Ectodermal cell (in vitro differentiated cells): Measurements from ENCODE around the gene SDHAF3.
"Not testable (repeated sequence)": the region's sequence is repeated elsewhere in the genome, so short reads cannot be mapped to it uniquely, and the experiment has no call there.

Experiments used
- H3K27ac ChIP-seq: 2 replicates; pipeline ENCODE4 v1.7.0; 2013; ENCODE audit warnings: mild to moderate bottlenecking, low read depth, low read length; ENCODE audit not compliant: insufficient read depth, poor library complexity, severe bottlenecking
- H3K27me3 ChIP-seq: 2 replicates; pipeline ENCODE4 v1.7.0; 2013; ENCODE audit warnings: mild to moderate bottlenecking, low read length; ENCODE audit not compliant: insufficient read depth, control insufficient read depth, poor library complexity, severe bottlenecking
- H3K36me3 ChIP-seq: one replicate; pipeline ENCODE4 v1.7.0; 2013; ENCODE audit warnings: low read length; ENCODE audit not compliant: control insufficient read depth, insufficient read depth
- H3K4me1 ChIP-seq: one replicate; pipeline ENCODE4 v1.7.0; 2013; ENCODE audit warnings: low read length; ENCODE audit not compliant: control insufficient read depth, insufficient read depth
- H3K4me3 ChIP-seq: 2 replicates; pipeline ENCODE4 v1.7.0; 2013; ENCODE audit warnings: low read depth, low read length, control low read depth; ENCODE audit not compliant: insufficient read depth
- H3K9me3 ChIP-seq: 2 replicates; pipeline ENCODE4 v1.7.0; 2013; ENCODE audit warnings: mild to moderate bottlenecking, low read length, moderate library complexity; ENCODE audit not compliant: control insufficient read depth
- WGBS, 2 experiments: methylation state at CpG; one replicate each; pipeline ENCODE4 v1.1.7; 2013; ENCODE audit warnings: missing lambda C conversion rate in 2 of 2; 5-methylcytosine and 5-hydroxymethylcytosine counted together

SDHAF3 gene

DNA sequence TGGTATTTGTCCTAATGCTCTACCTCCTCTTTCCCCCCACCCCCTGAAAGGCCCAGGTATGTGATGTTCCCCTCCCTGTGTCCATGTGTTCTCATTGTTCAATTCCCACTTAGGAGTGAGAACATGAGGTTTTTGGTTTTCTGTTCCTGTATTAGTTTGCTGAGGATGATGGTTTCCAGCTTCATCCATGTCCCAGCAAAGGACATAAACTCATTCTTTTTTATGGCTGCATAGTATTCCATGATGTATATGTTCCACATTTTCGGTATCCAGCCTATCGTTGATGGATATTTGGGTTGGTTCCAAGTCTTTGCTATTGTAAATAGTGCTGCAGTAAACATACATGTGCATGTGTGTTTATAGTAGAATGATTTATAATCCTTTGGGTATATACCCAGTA, 5.6 kb downstream of the SDHAF3 start:
- not testable (repeated sequence) for H3K36me3 ChIP-seq, H3K27me3 ChIP-seq, H3K4me3 ChIP-seq, H3K9me3 ChIP-seq, H3K27ac ChIP-seq
- peaks cover 14% of the 10 kb centered on the region for H3K4me1 ChIP-seq
- WGBS, 2 experiments: 80 to 83% methylated on average over 2 of the region's 2 CpGs

DNA sequence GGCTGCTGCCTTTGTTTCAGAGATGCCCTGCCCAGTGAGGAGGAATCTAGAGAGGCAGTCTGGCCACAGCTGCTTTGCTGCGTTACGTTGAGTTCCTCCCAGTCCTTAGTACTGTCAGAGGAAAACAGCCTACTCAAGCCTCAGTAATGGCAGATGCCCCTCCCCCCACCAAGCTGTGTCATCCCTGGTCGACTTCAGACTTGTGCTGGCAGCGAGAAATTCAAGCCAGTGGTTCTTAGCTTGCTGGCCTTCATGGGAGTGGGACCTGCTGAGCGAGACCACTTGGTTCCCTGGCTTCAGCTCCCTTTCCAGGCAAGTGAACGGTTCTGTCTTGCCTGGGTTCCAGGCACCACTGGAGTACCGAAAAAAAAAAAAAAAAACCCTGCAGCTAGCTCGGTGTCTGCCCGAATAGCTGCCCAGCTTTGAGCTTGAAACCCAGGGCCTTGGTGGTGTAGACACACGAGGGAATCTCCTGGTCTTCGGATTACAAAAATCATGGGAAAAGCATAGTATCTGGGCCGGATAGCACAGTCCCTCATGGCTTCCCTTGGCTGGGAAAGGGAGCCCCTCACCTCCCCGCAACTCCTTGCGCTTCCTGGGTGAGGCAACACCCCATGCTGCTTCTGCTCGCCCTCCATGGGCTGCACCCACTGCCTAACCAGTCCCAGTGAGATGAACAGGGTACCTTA, 9.1 kb downstream of the SDHAF3 start:
- no peaks in the 10 kb centered on the region for H3K9me3 ChIP-seq
- no peaks in the 10 kb centered on the region for H3K27me3 ChIP-seq
- peaks cover 8% of the 10 kb centered on the region for H3K4me1 ChIP-seq
- H3K36me3 ChIP-seq: no peaks in the 10 kb centered on the region
- H3K27ac ChIP-seq: peak overlapping the region; percentile 16
- H3K4me3 ChIP-seq: no peak overlapping the region
- WGBS, 2 experiments: 74 to 75% methylated on average over 15 of the region's 15 CpGs

DNA sequence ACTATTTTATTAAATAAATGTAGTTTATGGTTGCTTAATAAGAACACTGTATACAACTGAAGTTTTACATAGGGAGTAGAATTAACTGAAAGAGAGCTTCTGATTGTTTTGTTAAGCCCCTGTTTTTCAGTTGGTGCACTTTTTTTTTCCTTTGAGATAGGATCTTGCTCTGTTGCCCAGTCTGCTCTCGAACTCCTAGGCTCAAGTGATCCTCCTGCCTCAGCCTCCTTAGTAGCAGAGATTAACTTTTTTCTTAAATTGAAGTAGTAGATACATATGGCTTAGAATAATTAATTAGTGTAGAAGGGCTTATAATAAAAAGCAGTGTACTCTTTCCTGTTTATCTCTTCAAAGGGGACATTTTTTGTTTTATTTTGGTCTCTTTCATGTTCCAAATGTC, 11.2 kb downstream of the SDHAF3 start:
- no peaks in the 10 kb centered on the region for H3K9me3 ChIP-seq
- WGBS, 2 experiments: 100% methylated on average over 1 of the region's 1 CpG; no CpG with 5 or more reads in 1 of the 2 experiments
- H3K4me1 ChIP-seq: peaks cover 8% of the 10 kb centered on the region
- H3K36me3 ChIP-seq: no peaks in the 10 kb centered on the region
- H3K27ac ChIP-seq: no peak overlapping the region
- H3K27me3 ChIP-seq: no peaks in the 10 kb centered on the region
- H3K4me3 ChIP-seq: no peak overlapping the region

DNA sequence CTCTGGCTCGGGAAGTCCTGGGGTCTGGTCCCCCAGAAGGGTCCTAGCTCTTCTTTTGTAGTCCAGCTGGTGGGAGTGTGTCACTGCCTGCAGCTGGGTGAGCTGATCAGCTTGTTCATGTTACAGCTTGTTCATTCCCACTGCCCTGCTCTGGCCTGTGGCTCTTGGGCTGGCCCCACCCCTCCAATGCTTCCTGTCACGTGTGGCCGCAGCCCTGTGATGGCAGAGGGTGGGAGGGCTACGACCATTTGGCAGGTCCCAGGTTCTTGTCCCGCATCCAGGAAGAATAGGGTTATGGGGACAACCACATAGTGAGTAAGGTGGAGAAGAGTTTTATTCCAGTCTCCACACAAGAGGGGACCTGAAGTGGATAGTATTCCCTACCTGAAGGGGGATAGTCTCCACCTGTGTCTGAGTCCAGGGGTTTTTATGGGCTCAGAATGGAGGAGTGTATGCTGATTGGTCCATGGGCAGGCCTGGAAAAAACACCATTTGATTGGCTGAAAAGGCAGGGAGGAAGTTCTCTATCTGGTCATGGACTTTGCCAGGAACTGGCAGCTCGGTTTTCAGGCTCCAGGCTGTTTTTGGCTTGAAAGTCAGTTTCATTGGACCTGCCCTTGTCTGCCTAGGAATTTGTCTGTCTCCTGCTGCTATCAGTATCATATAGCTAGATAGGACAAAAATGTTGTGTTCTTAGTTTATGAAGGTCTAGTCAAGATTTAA, 13.1 kb downstream of the SDHAF3 start:
- WGBS, 2 experiments: 94% methylated on average over 6 of the region's 6 CpGs
- no peaks in the 10 kb centered on the region for H3K27me3 ChIP-seq
- H3K36me3 ChIP-seq: no peaks in the 10 kb centered on the region
- H3K4me3 ChIP-seq: no peak overlapping the region
- no peak overlapping the region for H3K27ac ChIP-seq
- no peaks in the 10 kb centered on the region for H3K9me3 ChIP-seq
- peaks cover 8% of the 10 kb centered on the region for H3K4me1 ChIP-seq

DNA sequence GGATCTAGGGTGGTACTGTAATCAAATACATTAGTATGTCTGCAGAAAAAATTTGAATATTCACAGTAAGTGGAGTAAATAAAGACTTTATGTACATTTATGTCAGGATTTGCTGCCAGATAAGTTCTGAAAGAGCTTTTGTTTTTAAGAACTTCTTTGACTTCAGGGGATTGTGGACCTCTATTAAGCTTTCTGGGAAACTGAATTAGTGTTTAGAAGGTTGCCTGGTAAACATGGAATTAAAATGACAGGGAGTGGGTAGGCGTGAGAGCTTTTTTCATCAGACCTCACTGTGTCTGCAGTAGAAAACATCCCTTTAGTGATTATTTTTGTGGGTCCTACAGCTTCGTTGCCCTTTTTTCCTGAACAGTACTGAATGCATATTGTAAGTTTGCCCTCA, 15.7 kb downstream of the SDHAF3 start:
- 73 to 81% methylated on average over 2 of the region's 2 CpGs for WGBS, 2 experiments
- Histone ChIP-seq H3K27me3 (no peaks in the 10 kb centered on the region), H3K9me3 (no peaks in the 10 kb centered on the region), H3K4me1 (no peaks in the 10 kb centered on the region), H3K27ac (no peak overlapping the region), H3K36me3 (no peaks in the 10 kb centered on the region), H3K4me3 (no peak overlapping the region)

DNA sequence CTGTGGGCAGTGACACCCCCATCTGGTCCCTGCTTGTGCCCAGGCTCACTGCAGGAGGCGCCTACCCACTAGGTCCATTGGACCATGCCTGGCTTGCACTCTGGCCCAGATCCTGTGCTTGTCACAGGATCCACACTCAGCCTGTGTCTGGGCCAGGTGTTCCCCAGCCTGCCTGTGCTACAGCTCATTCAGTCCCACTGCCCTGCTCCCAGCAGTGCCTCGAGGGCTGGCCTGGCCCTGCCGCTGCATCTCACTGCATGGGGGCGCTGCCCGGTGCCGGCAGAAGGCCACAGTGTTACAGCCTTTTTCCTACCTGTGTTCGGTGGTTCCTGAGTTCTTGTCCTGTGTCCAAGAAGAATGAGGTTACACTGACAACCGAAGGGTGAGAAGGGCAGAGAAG, 21.3 kb downstream of the SDHAF3 start:
- Histone ChIP-seq H3K9me3 (peaks cover 2% of the 10 kb centered on the region), H3K4me3 (no peak overlapping the region), H3K27me3 (no peaks in the 10 kb centered on the region), H3K36me3 (peaks cover 9% of the 10 kb centered on the region), H3K27ac (no peak overlapping the region), H3K4me1 (no peaks in the 10 kb centered on the region)
- WGBS, 2 experiments: 94 to 96% methylated on average over 8 of the region's 8 CpGs

DNA sequence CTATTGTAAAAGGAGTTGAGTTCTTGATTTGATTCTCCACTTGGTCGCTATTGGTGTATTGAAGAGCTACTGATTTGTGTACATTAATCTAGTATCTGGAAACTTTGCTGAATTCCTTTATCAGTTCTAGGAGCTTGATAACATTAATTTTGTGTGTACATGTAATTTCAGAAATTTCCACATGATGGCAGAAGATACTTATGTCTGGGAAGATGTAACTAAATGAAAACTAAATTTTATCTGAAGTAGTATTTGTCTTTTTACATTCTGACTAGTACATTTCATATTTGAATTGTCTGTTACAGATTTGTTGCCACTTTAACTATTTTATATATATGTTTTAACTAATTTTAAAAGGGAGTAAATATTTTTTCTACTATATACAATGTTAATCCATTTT, 27.6 kb downstream of the SDHAF3 start:
- H3K36me3 ChIP-seq: no peaks in the 10 kb centered on the region
- no peak overlapping the region for H3K27ac ChIP-seq
- no peak overlapping the region for H3K4me3 ChIP-seq
- H3K4me1 ChIP-seq: no peaks in the 10 kb centered on the region
- peaks cover 2% of the 10 kb centered on the region for H3K9me3 ChIP-seq
- no peaks in the 10 kb centered on the region for H3K27me3 ChIP-seq
- 93 to 100% methylated on average over 1 of the region's 1 CpG for WGBS, 2 experiments

DNA sequence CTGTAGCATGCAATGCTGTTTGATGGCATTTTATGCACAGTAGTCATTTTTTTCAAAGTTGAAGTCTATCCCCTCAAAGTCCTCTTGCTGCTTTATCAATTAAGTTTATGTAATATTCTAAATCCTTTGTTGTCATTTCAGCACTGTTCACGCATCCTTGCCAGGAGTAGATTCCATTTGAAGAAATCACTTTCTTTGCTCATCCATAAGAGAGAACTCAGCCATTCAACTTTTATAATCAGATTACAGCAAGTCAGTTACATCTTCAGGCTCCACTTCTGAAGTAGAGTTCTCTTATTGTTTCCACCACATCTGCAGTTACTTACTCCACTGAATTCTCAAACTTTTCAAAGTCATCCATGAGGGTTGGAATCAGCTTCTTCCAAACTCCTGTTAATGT, 32.3 kb downstream of the SDHAF3 start:
- Histone ChIP-seq H3K27ac (no peak overlapping the region), H3K36me3 (peaks cover 4% of the 10 kb centered on the region), H3K4me3 (no peak overlapping the region), H3K27me3 (no peaks in the 10 kb centered on the region), H3K9me3 (no peaks in the 10 kb centered on the region), H3K4me1 (no peaks in the 10 kb centered on the region)
- WGBS, 2 experiments: 85 to 89% methylated on average over 1 of the region's 1 CpG

DNA sequence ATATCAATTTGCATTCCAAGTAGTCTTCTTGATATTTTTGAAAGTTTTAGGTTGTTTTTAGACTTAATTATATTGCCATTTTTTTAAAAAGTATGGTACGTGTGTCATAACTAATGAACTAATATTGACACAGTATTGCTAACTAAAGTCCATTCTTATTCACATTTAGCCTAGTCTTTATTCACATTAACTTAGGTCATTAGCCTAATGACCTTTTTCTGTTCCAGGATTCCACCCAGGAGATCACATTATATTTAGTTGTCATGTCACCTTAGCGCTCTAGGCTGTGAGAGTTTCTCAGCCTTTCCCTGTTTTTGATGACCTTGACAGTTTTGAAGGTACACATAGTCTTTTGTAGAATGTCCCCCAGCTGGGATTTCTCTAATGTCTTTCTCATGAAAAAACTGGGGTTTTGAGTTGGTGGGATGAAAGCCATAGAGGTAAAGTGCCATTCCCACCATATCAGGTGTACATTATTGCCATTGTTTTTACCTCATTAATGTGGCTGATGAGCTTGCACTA, 38.5 kb downstream of the SDHAF3 start:
- Histone ChIP-seq H3K27ac (no peak overlapping the region), H3K27me3 (no peaks in the 10 kb centered on the region), H3K9me3 (peaks cover 4% of the 10 kb centered on the region), H3K4me1 (no peaks in the 10 kb centered on the region), H3K4me3 (no peak overlapping the region), H3K36me3 (peaks cover 9% of the 10 kb centered on the region)
- WGBS, 2 experiments: 98 to 100% methylated on average over 1 to 2 of the region's 2 CpGs

DNA sequence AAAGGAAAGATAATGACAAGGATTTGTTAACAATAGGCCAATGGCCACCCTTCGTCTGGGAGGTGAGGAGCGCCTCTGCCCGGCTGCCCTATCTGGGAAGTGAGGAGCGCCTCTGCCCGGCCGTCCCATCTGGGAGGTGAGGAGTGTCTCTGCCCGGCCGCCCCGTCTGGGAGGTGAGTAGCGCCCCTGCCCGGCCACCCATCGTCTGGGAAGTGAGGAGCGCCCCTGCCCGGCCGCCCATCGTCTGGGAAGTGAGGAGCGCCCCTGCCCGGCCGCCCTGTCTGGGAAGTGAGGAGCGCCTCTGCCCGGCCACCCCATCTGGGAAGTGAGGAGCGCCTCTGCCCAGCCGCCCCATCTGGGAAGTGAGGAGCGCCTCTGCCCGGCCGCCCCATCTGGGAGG, 42.5 kb downstream of the SDHAF3 start:
- H3K4me1 ChIP-seq, H3K4me3 ChIP-seq, H3K36me3 ChIP-seq, H3K27ac ChIP-seq, H3K27me3 ChIP-seq, H3K9me3 ChIP-seq: not testable (repeated sequence)
- WGBS, 2 experiments: 95 to 97% methylated on average over 26 of the region's 26 CpGs
